RWPE1 (cell line): Measurements from ENCODE around the gene SH3D19.

Experiments
- CTCF ChIA-PET: fragments of 350-600 bp; sonication (Branson Sonifier 250); formaldehyde crosslinking; extraction: SDS; loops from one replicate; lab custom pipeline; 2021; lab: Yijun Ruan, JAX
- POLR2A ChIA-PET: fragments of 400-600 bp; formaldehyde crosslinking; extraction: SDS; loops from one replicate; lab custom pipeline; 2020; ENCODE audit warnings: antibody characterized with exemption; ENCODE audit not compliant: low non-redundant PET; lab: Yijun Ruan, JAX
- DNase-seq: peaks from one replicate; pipeline ENCODE4 v3.0.0; 2012; ENCODE audit warnings: low spot score
- H3K27ac ChIP-seq: fragments of 450-650 bp; 2 replicates; pipeline ENCODE4 v1.5.1; 2017
- TF ChIP-seq, protein P1 (sequence below): fragments of 450-650 bp; conservative IDR thresholded peaks from 2 replicates; pipeline ENCODE4 v1.5.1; 2017; ENCODE audit warnings: low read depth, mild to moderate bottlenecking

SH3D19 gene

DNA sequence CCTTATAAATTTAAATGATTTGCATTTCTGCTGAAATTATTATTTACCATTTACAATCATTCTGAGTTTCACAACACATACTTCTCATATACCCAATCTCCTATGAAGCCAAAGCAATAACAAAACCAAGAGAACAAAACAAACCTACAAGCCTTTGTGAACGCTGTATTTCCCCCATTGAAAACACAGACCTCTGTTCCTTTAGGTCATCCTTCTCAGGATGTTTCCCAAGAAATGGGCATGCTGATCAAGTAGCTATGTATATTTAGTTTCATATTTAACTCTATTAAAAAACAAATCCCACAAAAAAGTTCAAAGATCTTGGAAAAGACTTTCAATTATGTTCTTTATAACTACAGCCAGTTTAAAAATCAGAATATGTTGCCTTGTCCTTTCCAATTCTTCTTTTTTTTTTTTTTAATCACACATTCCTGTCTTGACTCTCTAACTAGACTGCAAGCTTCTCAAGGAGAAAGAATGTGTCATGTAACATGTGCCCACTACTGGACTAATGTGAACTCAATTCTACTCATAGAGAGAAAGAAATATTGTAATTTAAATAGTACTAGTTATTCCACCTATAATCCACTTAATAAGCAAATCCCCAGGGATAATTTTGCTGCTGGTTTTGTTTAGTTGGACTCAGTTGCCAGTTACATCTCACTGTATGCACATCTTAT lies 132.7 kb downstream of the SH3D19 start:
- ChIA-PET POLR2A (no interaction called here), CTCF (no interaction called here)
- H3K27ac ChIP-seq: no peak overlapping the region
- TF ChIP-seq, protein P1, sequence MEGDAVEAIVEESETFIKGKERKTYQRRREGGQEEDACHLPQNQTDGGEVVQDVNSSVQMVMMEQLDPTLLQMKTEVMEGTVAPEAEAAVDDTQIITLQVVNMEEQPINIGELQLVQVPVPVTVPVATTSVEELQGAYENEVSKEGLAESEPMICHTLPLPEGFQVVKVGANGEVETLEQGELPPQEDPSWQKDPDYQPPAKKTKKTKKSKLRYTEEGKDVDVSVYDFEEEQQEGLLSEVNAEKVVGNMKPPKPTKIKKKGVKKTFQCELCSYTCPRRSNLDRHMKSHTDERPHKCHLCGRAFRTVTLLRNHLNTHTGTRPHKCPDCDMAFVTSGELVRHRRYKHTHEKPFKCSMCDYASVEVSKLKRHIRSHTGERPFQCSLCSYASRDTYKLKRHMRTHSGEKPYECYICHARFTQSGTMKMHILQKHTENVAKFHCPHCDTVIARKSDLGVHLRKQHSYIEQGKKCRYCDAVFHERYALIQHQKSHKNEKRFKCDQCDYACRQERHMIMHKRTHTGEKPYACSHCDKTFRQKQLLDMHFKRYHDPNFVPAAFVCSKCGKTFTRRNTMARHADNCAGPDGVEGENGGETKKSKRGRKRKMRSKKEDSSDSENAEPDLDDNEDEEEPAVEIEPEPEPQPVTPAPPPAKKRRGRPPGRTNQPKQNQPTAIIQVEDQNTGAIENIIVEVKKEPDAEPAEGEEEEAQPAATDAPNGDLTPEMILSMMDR: no peak
- no peak for DNase-seq

DNA sequence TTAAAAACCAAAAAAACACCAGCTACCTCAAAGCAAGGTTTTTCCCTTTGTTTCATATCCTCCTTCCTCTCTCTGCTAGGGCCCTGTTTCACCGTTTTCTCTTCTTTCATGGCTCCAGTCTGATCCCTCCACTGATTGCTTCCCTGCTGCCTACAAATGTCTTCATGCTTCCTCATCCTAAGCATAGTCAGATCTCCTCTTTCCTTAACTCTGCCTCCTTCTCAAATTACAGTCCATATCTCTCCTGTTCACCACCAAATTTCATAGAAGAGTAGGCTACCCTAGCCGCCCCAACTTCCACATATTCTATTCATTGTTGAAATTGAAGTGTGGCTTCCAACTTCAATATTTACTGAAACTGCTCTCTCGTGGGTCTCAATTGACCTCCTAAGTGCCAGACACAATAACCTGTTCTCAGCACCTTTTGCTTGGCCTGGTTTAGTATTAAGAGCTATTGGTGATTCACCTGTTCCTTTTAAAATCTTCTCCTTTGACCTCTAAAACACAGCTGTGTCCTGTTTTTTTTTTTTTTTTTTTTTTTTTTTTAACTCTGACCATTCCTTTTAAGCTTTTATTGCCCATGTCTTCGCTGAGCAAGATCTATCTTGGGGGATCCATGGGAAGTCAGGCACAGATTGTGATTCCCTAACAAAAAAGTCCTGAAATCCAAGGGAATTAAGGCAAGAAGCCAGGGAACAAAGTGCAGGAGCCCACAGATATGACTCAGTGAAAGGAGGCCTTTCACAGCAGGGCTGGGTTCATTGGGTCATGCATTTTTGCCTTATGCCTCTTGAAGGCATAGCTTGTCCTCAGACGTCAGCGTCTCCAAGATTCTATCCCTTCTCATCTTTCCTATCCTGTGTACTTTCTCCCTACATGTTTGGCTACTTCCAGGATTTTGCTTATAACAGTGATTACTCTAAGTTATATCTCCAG lies 140.6 kb downstream of the SH3D19 start:
- ChIA-PET POLR2A (no interaction called here), CTCF (interaction anchor here (0.6 to 0.9 kb wide), 3 partner anchors 61 to 821 kb away, joined by 3 to 4 read pairs (median 3); no protein-coding TSS in a partner anchor)
- H3K27ac ChIP-seq: no peak overlapping the region
- DNase-seq: peak; percentile 31
- TF ChIP-seq, protein P1: no peak

DNA sequence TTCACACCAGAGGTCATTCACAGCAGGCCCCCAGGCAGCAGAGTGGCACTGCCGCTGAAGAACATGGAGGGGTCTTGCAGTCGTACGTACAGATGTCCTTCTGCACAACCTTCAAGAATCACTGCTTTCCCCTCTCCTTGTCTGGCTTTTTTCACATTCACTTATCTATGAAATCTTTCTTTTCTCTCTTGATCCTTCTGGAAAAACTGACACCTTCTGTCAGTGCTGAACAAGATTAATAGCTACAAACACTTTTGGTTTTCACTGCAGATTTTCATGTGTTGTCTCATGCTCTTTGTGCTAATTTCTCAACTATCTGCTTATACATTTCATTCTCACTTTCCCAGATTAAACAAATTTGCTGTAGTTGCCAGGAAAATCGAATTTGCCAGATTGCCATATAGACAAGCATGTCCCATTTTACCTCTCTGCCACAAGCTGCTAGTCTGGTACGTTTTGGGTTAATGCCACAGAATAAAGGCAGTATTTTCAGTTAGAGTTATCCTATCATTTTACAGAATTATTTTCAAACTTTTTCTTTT lies 142.9 kb downstream of the SH3D19 start:
- ChIA-PET POLR2A (no interaction called here), CTCF (no interaction called here)
- DNase-seq: no peak
- TF ChIP-seq, protein P1: no peak
- H3K27ac ChIP-seq: no peak overlapping the region

DNA sequence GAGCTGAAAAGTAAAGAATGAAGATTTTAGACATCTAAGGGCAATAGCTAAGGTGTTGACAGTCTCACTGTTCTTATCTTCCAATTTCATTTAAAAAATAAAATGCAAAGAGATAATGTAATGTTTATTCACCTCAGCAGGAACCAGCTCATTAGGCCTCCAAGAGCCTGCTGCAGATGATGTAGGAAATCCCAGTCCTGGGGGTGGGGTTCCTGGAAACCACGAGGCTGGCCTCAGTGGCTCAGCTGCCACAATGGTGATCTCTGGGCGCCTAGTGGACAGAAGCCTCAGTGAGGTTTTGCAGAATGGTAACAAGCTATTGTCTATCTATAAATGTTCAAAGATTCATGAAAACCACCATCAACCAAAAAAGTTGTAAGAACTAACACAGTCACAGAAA lies 148.7 kb downstream of the SH3D19 start:
- POLR2A ChIA-PET: no interaction called here
- H3K27ac ChIP-seq: no peak overlapping the region
- TF ChIP-seq, protein P1: no peak
- CTCF ChIA-PET: interaction anchor here (0.6 to 0.7 kb wide), 2 partner anchors 24 to 61 kb away, joined by 4 to 5 read pairs; no protein-coding TSS in a partner anchor
- no peak for DNase-seq

DNA sequence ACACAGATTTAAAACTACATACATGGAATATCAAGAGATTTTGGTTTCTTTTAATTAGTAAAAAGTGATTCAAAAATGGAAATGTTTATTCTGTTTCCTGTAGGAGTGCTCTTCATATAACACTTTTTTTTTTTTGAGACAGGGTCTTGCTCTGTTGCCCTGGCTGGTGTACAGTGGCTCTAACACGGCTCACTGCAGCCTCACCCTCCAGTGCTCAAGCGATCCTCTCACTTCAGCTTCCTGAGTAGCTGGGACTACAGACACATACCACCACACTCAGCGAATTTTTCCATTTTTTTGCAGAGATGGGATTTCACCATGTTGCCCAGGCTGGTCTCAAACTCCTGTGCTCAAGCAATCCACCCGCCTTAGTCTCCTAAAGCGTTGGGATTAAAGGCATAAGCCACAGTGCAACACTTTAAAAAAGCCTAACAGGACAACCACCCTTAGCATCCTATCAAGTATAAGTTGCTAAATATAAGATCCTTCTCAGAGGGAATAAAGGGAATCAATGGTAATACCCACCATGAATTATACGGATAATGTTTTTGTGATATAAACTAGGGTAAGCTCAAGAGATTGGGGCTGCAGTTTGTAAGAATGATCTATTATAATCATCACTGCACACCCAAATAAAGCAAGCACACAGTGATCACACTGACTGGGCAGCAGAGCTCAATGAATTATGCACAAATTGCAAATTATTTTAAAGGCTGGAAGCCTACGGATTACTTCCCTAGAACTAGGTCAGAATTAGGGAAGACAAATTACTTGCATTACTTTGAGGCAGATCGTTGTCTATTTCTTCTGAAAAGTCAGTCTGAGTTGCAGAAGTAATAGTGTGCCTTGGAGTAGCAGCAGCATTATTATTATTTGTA lies 149.4 kb downstream of the SH3D19 start:
- no peak for DNase-seq
- H3K27ac ChIP-seq: no peak overlapping the region
- TF ChIP-seq, protein P1: no peak
- ChIA-PET CTCF (interaction anchor here (0.6 to 0.7 kb wide), 2 partner anchors 25 to 61 kb away, joined by 4 to 5 read pairs; no protein-coding TSS in a partner anchor), POLR2A (no interaction called here)
